ENCODE measurements around the gene SLC10A7. TPM values are rescaled to one million over a fixed set of nuclear protein-coding genes. Genes with fewer than 3 reads are reported as not detected.

SLC10A7 gene
- total RNA-seq, 2 donors from 2014 or later, result 6.0 to 7.5 TPM

- Histone ChIP-seq H3K4me3 (ENCODE audit: low read length) (no peak overlapping the region), H3K27ac (ENCODE audit: low read depth, low read length) (no peak overlapping the region), H3K9ac (ENCODE audit: extremely low read depth, low read length, poor library complexity, severe bottlenecking) (no peak overlapping the region), H3K36me3 (ENCODE audit: control insufficient read depth, insufficient read depth, low read length) (no peaks in the 10 kb centered on the region), H3K9me3 (ENCODE audit: control insufficient read depth, low read length) (no peaks in the 10 kb centered on the region), H3K4me1 (ENCODE audit: control insufficient read depth, insufficient read depth, low read length) (no peaks in the 10 kb centered on the region), H3K27me3 (ENCODE audit: control insufficient read depth, insufficient read depth, low read length, poor library complexity, severe bottlenecking) (no peaks in the 10 kb centered on the region)
- Mint-ChIP-seq H3K27me3 (ENCODE audit: insufficient read depth) (no peaks in the 10 kb centered on the region), H3K4me3 (no peak overlapping the region), H3K27ac (no peak overlapping the region), H3K9me3 (no peaks in the 10 kb centered on the region), H3K4me1 (no peaks in the 10 kb centered on the region), H3K36me3 (ENCODE audit: low read depth) (no peaks in the 10 kb centered on the region)
- 86 to 100% methylated on average over 1 to 2 of the region's 2 CpGs for WGBS, 2 experiments (ENCODE audit: insufficient coverage in 1 of 2, insufficient read length in 1 of 2)
- TF ChIP-seq, protein P1, sequence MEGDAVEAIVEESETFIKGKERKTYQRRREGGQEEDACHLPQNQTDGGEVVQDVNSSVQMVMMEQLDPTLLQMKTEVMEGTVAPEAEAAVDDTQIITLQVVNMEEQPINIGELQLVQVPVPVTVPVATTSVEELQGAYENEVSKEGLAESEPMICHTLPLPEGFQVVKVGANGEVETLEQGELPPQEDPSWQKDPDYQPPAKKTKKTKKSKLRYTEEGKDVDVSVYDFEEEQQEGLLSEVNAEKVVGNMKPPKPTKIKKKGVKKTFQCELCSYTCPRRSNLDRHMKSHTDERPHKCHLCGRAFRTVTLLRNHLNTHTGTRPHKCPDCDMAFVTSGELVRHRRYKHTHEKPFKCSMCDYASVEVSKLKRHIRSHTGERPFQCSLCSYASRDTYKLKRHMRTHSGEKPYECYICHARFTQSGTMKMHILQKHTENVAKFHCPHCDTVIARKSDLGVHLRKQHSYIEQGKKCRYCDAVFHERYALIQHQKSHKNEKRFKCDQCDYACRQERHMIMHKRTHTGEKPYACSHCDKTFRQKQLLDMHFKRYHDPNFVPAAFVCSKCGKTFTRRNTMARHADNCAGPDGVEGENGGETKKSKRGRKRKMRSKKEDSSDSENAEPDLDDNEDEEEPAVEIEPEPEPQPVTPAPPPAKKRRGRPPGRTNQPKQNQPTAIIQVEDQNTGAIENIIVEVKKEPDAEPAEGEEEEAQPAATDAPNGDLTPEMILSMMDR (conservative IDR thresholded peaks at IDR 0.05), result no peak
- DNase-seq, result no peak
Measured at GRCh38 chr4:146261041-146261440, 260.7 kb downstream of the SLC10A7 start.

DNA sequence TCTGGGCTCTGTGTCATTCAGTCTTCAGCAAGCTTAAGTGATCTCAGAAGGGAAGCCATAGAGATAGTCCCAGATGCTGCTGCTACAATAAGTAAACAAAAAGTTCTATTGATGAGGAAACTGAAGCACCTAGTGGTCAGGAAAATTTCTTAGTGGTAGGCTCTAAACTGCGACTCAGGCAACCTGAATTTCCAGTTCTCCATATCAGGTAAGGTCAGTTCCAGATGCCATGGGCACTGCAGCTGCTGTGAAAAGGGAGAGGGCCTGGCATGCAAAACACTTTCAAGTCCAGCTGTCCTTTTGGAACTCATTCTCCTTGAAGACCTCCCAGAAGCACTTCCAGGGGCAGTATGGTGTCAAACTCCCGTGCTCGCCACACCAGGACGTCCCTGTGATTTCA lies 261.2 kb downstream of the SLC10A7 start:
- Histone ChIP-seq H3K4me1 (ENCODE audit: control insufficient read depth, insufficient read depth, low read length) (no peaks in the 10 kb centered on the region), H3K9me3 (ENCODE audit: control insufficient read depth, low read length) (no peaks in the 10 kb centered on the region), H3K27me3 (ENCODE audit: control insufficient read depth, insufficient read depth, low read length, poor library complexity, severe bottlenecking) (no peaks in the 10 kb centered on the region), H3K27ac (ENCODE audit: low read depth, low read length) (no peak overlapping the region), H3K9ac (ENCODE audit: extremely low read depth, low read length, poor library complexity, severe bottlenecking) (no peak overlapping the region), H3K4me3 (ENCODE audit: low read length) (no peak overlapping the region), H3K36me3 (ENCODE audit: control insufficient read depth, insufficient read depth, low read length) (no peaks in the 10 kb centered on the region)
- Mint-ChIP-seq H3K4me1 (no peaks in the 10 kb centered on the region), H3K9me3 (no peaks in the 10 kb centered on the region), H3K4me3 (no peak overlapping the region), H3K36me3 (ENCODE audit: low read depth) (no peaks in the 10 kb centered on the region), H3K27me3 (ENCODE audit: insufficient read depth) (no peaks in the 10 kb centered on the region), H3K27ac (no peak overlapping the region)
- DNase-seq, result no peak
- WGBS, 2 experiments (ENCODE audit: insufficient coverage in 1 of 2, insufficient read length in 1 of 2), result 93 to 96% methylated on average over 4 of the region's 4 CpGs
- TF ChIP-seq, protein P1 (conservative IDR thresholded peaks at IDR 0.05), result no peak

GRCh38 chr4:146257511-146257910 lies 264.2 kb downstream of the SLC10A7 start:
- no peak for DNase-seq
- H3K9ac ChIP-seq (ENCODE audit: extremely low read depth, low read length, poor library complexity, severe bottlenecking), result no peak overlapping the region
- Mint-ChIP-seq H3K9me3 (no peaks in the 10 kb centered on the region), H3K4me1 (no peaks in the 10 kb centered on the region), H3K4me3 (no peak overlapping the region), H3K27me3 (ENCODE audit: insufficient read depth) (no peaks in the 10 kb centered on the region), H3K27ac (no peak overlapping the region), H3K36me3 (ENCODE audit: low read depth) (no peaks in the 10 kb centered on the region)
- no peaks in the 10 kb centered on the region for H3K4me1 ChIP-seq (ENCODE audit: control insufficient read depth, insufficient read depth, low read length)
- no peaks in the 10 kb centered on the region for H3K27me3 ChIP-seq (ENCODE audit: control insufficient read depth, insufficient read depth, low read length, poor library complexity, severe bottlenecking)
- H3K27ac ChIP-seq (ENCODE audit: low read depth, low read length), result no peak overlapping the region
- no peaks in the 10 kb centered on the region for H3K36me3 ChIP-seq (ENCODE audit: control insufficient read depth, insufficient read depth, low read length)
- WGBS, 2 experiments (ENCODE audit: insufficient coverage in 1 of 2, insufficient read length in 1 of 2), result 75% methylated on average over 1 of the region's 1 CpG; no CpG with 5 or more reads in 1 of the 2 experiments
- H3K9me3 ChIP-seq (ENCODE audit: control insufficient read depth, low read length), result no peaks in the 10 kb centered on the region
- no peak overlapping the region for H3K4me3 ChIP-seq (ENCODE audit: low read length)
- TF ChIP-seq, protein P1 (conservative IDR thresholded peaks at IDR 0.05), result no peak

Measured in endodermal cell (in vitro differentiated cells).